ENCODE measurements around the gene RNF224. TPM values are rescaled to one million over a fixed set of nuclear protein-coding genes. Genes with fewer than 3 reads are reported as not detected.
A peak's percentile ranks its signal among the peaks of the same experiment; 100 is the strongest.

RNF224 gene
- total and polyA plus RNA-seq, 10 of the 15 experiments (the other 5 are each of a cell fraction or from before 2014, with no cell fraction given): not detected

- no peak for TF ChIP-seq TARDBP (IDR thresholded peaks at IDR 0.05; ENCODE audit: borderline replicate concordance)
Observed at GRCh38 chr9:137184881-137185660, 42.2 kb upstream of the RNF224 start (continued).

DNA sequence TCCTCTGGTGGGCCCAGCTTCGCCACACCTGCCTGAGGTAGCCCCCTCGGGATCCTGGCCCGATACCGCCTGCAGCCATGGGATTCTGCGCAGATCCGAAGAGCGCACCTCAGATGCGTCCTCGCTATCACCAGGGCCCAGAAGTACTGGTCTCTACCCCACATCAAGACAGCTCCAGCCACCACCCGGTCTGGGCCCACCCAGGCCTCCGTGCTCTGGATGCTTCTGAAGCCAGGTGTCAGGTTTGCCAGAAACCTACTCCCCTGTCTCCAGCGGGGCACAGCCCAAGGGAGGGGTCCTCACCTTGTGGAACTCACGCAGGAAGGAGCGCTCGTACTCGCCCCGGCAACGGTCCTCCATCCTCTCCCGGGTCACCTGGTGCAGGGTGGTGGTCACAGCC is 41.4 kb upstream of the RNF224 start:
- intact Hi-C loops (cut with micrococcal nuclease; ENCODE audit: unreplicated experiment) (loop anchor here (5.0 kb wide), 2 partner anchors 36 to 59 kb away; partner anchors contain the start of gene RNF208), in situ Hi-C loops (cut with MboI) (no loop called here)
- H3K9ac ChIP-seq (ENCODE audit: control insufficient read depth, insufficient read depth, low read length): no peak overlapping the region
- ChIA-PET SMC1A (ENCODE audit: uncharacterized antibody, unreplicated experiment) (no interaction called here), RAD21 (ENCODE audit: unreplicated experiment) (no interaction called here), POLR2A (interaction anchor here (4.6 kb wide), 1 partner anchor 38 kb away, joined by 22 read pairs; the partner anchor contains the start of genes CYSRT1 and RNF208), CTCF (no interaction called here)
- no peaks in the 10 kb centered on the region for H3K9me3 ChIP-seq (replicated peaks; ENCODE audit: control insufficient read depth, insufficient read depth, low read length)
- BruUV-seq (replicated peaks): no TSS peak
- peaks cover 35% of the 10 kb centered on the region for H3K79me2 ChIP-seq (ENCODE audit: control insufficient read depth, insufficient read depth, low read length)
- DNase-seq (ENCODE audit: low read depth, low spot score): no peak
- ATAC-seq: no peak
- peaks cover 22% of the 10 kb centered on the region for H3K4me1 ChIP-seq (ENCODE audit: control insufficient read depth, insufficient read depth, low read length)
- TF ChIP-seq ZNF384 (IDR thresholded peaks at IDR 0.05; ENCODE audit: borderline replicate concordance, low read depth, low read length) (no peak), TCF7 (IDR thresholded peaks at IDR 0.05; ENCODE audit: borderline replicate concordance) (no peak)
- no peak overlapping the region for H2AFZ ChIP-seq (ENCODE audit: control insufficient read depth, low read depth, low read length)
- no peak overlapping the region; the same call in 1 of the 2 replicates for H3K4me2 ChIP-seq (ENCODE audit: control insufficient read depth, insufficient read depth)
- H3K4me3 ChIP-seq: no peak overlapping the region
- FAIRE-seq: no peak
- peaks cover 7% of the 10 kb centered on the region; the same call in 1 of the 2 replicates for H4K20me1 ChIP-seq (ENCODE audit: control insufficient read depth, insufficient read depth)
- H3K27ac ChIP-seq (ENCODE audit: control insufficient read depth, insufficient read depth): no peak overlapping the region
- peaks cover 7 to 24% of the 10 kb centered on the region in 2 experiments for H3K36me3 ChIP-seq (ENCODE audit: control insufficient read depth in 2 of 2, insufficient read depth in 2 of 2, low read length in 1 of 2)
- WGBS (ENCODE audit: insufficient coverage, insufficient replicate concordance, low lambda C conversion rate, missing lambda C conversion rate): 93% methylated on average over 19 of the region's 19 CpGs
- H3K27me3 ChIP-seq (replicated peaks in 1 of 2; ENCODE audit: control insufficient read depth in 2 of 2, insufficient read depth in 2 of 2, low read length in 1 of 2): no peaks in the 10 kb centered on the region

DNA sequence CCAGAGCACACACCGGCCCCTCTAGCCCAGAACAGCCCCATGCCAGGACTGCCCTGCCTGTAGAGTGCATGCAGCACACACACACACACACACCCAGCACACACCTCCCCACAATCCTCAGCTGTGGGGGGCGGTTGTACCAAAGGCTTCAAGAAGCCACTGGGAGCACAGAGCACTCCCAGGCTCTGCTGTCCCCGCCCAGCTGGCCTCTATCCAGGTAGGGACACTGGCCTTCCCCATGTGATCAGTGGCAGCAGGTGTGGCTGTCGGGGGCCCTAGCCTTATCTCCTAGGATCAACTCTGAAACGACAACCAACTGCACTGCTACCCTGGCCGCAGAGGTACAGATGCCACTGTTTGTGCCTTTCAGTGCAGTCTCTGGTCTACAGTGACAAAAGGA is 40.9 kb upstream of the RNF224 start:
- FAIRE-seq (no peak), ATAC-seq (no peak), DNase-seq (ENCODE audit: low read depth, low spot score) (no peak)
- no peaks in the 10 kb centered on the region for H3K9me3 ChIP-seq (replicated peaks; ENCODE audit: control insufficient read depth, insufficient read depth, low read length)
- POLR2A ChIA-PET: interaction anchor here (4.6 kb wide), 1 partner anchor 37 kb away, joined by 22 read pairs; the partner anchor contains the start of genes CYSRT1 and RNF208
- intact Hi-C loops (cut with micrococcal nuclease; ENCODE audit: unreplicated experiment) (loop anchor here (5.0 kb wide), 2 partner anchors 36 to 59 kb away; partner anchors contain the start of gene RNF208), in situ Hi-C loops (cut with MboI) (no loop called here)
- peaks cover 7% of the 10 kb centered on the region; the same call in 1 of the 2 replicates for H4K20me1 ChIP-seq (ENCODE audit: control insufficient read depth, insufficient read depth)
- H3K9ac ChIP-seq (ENCODE audit: control insufficient read depth, insufficient read depth, low read length): no peak overlapping the region; the same call in 1 of the 2 replicates
- CTCF ChIA-PET: interaction anchor here (1.3 kb wide), 1 partner anchor 151 kb away, joined by 3 read pairs; no protein-coding TSS in a partner anchor
- no peak overlapping the region for H2AFZ ChIP-seq (ENCODE audit: control insufficient read depth, low read depth, low read length)
- peaks cover 7 to 24% of the 10 kb centered on the region in 2 experiments for H3K36me3 ChIP-seq (ENCODE audit: control insufficient read depth in 2 of 2, insufficient read depth in 2 of 2, low read length in 1 of 2)
- no peaks in the 10 kb centered on the region for H3K27me3 ChIP-seq (replicated peaks in 1 of 2; ENCODE audit: control insufficient read depth in 2 of 2, insufficient read depth in 2 of 2, low read length in 1 of 2)
- no peak overlapping the region for H3K4me3 ChIP-seq
- SMC1A ChIA-PET (ENCODE audit: uncharacterized antibody, unreplicated experiment): no interaction called here
- H3K27ac ChIP-seq (ENCODE audit: control insufficient read depth, insufficient read depth): no peak overlapping the region
- BruUV-seq (replicated peaks): no TSS peak
- peaks cover 35% of the 10 kb centered on the region for H3K79me2 ChIP-seq (ENCODE audit: control insufficient read depth, insufficient read depth, low read length)
- H3K4me1 ChIP-seq (ENCODE audit: control insufficient read depth, insufficient read depth, low read length): peaks cover 22% of the 10 kb centered on the region
- RAD21 ChIA-PET (ENCODE audit: unreplicated experiment): interaction anchor here (3.6 kb wide), 1 partner anchor 37 kb away, joined by 23 read pairs; the partner anchor contains the start of gene RNF208
- peak overlapping the region; percentile 93 for H3K4me2 ChIP-seq (ENCODE audit: control insufficient read depth, insufficient read depth)
- WGBS (ENCODE audit: insufficient coverage, insufficient replicate concordance, low lambda C conversion rate, missing lambda C conversion rate): 63% methylated on average over 6 of the region's 6 CpGs
- TF ChIP-seq PAX5 (IDR thresholded peaks at IDR 0.05; ENCODE audit: borderline replicate concordance, low read depth, low read length): no peak
- TF ChIP-seq SP1 (IDR thresholded peaks at IDR 0.05; ENCODE audit: low read depth, low read length): no peak
- TF ChIP-seq GABPA (IDR thresholded peaks at IDR 0.05; ENCODE audit: low read depth): no peak
- no peak for TF ChIP-seq RB1 (IDR thresholded peaks at IDR 0.05; ENCODE audit: borderline replicate concordance)
- no peak for TF ChIP-seq MEF2B (IDR thresholded peaks at IDR 0.05; ENCODE audit: partially characterized antibody, poor library complexity, severe bottlenecking)
- no peak for TF ChIP-seq ZNF384 (IDR thresholded peaks at IDR 0.05; ENCODE audit: borderline replicate concordance, low read depth, low read length)
- TF ChIP-seq BCL3 (IDR thresholded peaks at IDR 0.05; ENCODE audit: borderline replicate concordance, insufficient read depth, low read depth, low read length, poor library complexity, severe bottlenecking): no peak
- TF ChIP-seq MLLT1 (IDR thresholded peaks at IDR 0.05): no peak
- TF ChIP-seq CEBPB (IDR thresholded peaks at IDR 0.05; ENCODE audit: borderline replicate concordance in 1 of 2, low read depth in 2 of 2, low read length in 2 of 2): no peak

All from GM12878 (cell line).